T-helper 2 cell treated with Interferon-gamma antibody and Interleukin-4, amounts not matched to agents 5 μg/mL and 100 μg/mL, for 36 hours (primary cell): ENCODE results near the gene DPYSL3.

Source experiments
- DNase-seq: peaks from one replicate; pipeline ENCODE4 v3.0.0; 2021; ENCODE audit warnings: low spot score
- H3K27ac Mint-ChIP-seq: one replicate; pipeline ENCODE4 v1.8.0; 2021; ENCODE audit warnings: mild to moderate bottlenecking, mixed read lengths
- H3K27me3 Mint-ChIP-seq: one replicate; pipeline ENCODE4 v1.8.0; 2021; ENCODE audit warnings: low read depth, mixed read lengths
- H3K36me3 Mint-ChIP-seq: one replicate; pipeline ENCODE4 v1.8.0; 2021; ENCODE audit warnings: low read depth, mixed read lengths
- H3K4me1 Mint-ChIP-seq: one replicate; pipeline ENCODE4 v1.8.0; 2021; ENCODE audit warnings: low read depth, mixed read lengths
- H3K4me3 Mint-ChIP-seq: one replicate; pipeline ENCODE4 v1.8.0; 2022; ENCODE audit warnings: mild to moderate bottlenecking, moderate library complexity, mixed read lengths
- H3K9me3 Mint-ChIP-seq: one replicate; pipeline ENCODE4 v1.8.0; 2021; ENCODE audit warnings: mixed read lengths

DPYSL3 gene

GRCh38 chr5:147451193-147451592, 58.7 kb downstream of the DPYSL3 start:
- Mint-ChIP-seq H3K27me3 (peaks cover 55% of the 10 kb centered on the region), H3K27ac (no peak overlapping the region), H3K36me3 (no peaks in the 10 kb centered on the region), H3K4me1 (peaks cover 7% of the 10 kb centered on the region), H3K9me3 (no peaks in the 10 kb centered on the region), H3K4me3 (no peak overlapping the region)
- no peak for DNase-seq

GRCh38 chr5:147450606-147451005, 59.3 kb downstream of the DPYSL3 start:
- H3K36me3 Mint-ChIP-seq: no peaks in the 10 kb centered on the region
- peaks cover 7% of the 10 kb centered on the region for H3K4me1 Mint-ChIP-seq
- peaks cover 49% of the 10 kb centered on the region for H3K27me3 Mint-ChIP-seq
- H3K9me3 Mint-ChIP-seq: no peaks in the 10 kb centered on the region
- no peak overlapping the region for H3K27ac Mint-ChIP-seq
- DNase-seq: no peak
- H3K4me3 Mint-ChIP-seq: no peak overlapping the region

- Mint-ChIP-seq H3K27me3 (peaks cover 32% of the 10 kb centered on the region), H3K4me3 (no peak overlapping the region), H3K4me1 (peaks cover 6% of the 10 kb centered on the region), H3K36me3 (no peaks in the 10 kb centered on the region), H3K27ac (no peak overlapping the region), H3K9me3 (no peaks in the 10 kb centered on the region)
- no peak for DNase-seq
These were observed 61.1 kb downstream of the DPYSL3 start for GRCh38 chr5:147448766-147449165.

- Mint-ChIP-seq H3K27me3 (peaks cover 15% of the 10 kb centered on the region), H3K27ac (no peak overlapping the region), H3K9me3 (no peaks in the 10 kb centered on the region), H3K4me1 (no peaks in the 10 kb centered on the region), H3K36me3 (no peaks in the 10 kb centered on the region), H3K4me3 (no peak overlapping the region)
- DNase-seq: no peak
These were observed 63.3 kb downstream of the DPYSL3 start for GRCh38 chr5:147446523-147446922.

GRCh38 chr5:147445917-147446316, 64.0 kb downstream of the DPYSL3 start:
- H3K27ac Mint-ChIP-seq: no peak overlapping the region
- no peaks in the 10 kb centered on the region for H3K4me1 Mint-ChIP-seq
- H3K4me3 Mint-ChIP-seq: no peak overlapping the region
- H3K27me3 Mint-ChIP-seq: peaks cover 9% of the 10 kb centered on the region
- no peaks in the 10 kb centered on the region for H3K36me3 Mint-ChIP-seq
- no peaks in the 10 kb centered on the region for H3K9me3 Mint-ChIP-seq
- DNase-seq: no peak

GRCh38 chr5:147445090-147445489, 64.8 kb downstream of the DPYSL3 start:
- Mint-ChIP-seq H3K36me3 (no peaks in the 10 kb centered on the region), H3K9me3 (no peaks in the 10 kb centered on the region), H3K27me3 (peaks cover 5% of the 10 kb centered on the region), H3K4me3 (no peak overlapping the region), H3K4me1 (no peaks in the 10 kb centered on the region), H3K27ac (no peak overlapping the region)
- DNase-seq: no peak

- no peak for DNase-seq
- Mint-ChIP-seq H3K27me3 (no peaks in the 10 kb centered on the region), H3K27ac (no peak overlapping the region), H3K36me3 (no peaks in the 10 kb centered on the region), H3K9me3 (no peaks in the 10 kb centered on the region), H3K4me1 (no peaks in the 10 kb centered on the region), H3K4me3 (no peak overlapping the region)
These were observed 67.6 kb downstream of the DPYSL3 start for GRCh38 chr5:147442224-147442623.

- H3K27me3 Mint-ChIP-seq: no peaks in the 10 kb centered on the region
- H3K4me3 Mint-ChIP-seq: no peak overlapping the region
- DNase-seq: no peak
- no peaks in the 10 kb centered on the region for H3K4me1 Mint-ChIP-seq
- H3K36me3 Mint-ChIP-seq: no peaks in the 10 kb centered on the region
- H3K27ac Mint-ChIP-seq: no peak overlapping the region
- H3K9me3 Mint-ChIP-seq: no peaks in the 10 kb centered on the region
These were observed 68.6 kb downstream of the DPYSL3 start for GRCh38 chr5:147441191-147441695.

GRCh38 chr5:147439254-147439653, 70.6 kb downstream of the DPYSL3 start:
- DNase-seq: no peak
- Mint-ChIP-seq H3K4me3 (no peak overlapping the region), H3K4me1 (no peaks in the 10 kb centered on the region), H3K9me3 (no peaks in the 10 kb centered on the region), H3K27ac (no peak overlapping the region), H3K36me3 (no peaks in the 10 kb centered on the region), H3K27me3 (no peaks in the 10 kb centered on the region)

GRCh38 chr5:147437161-147437596, 72.7 kb downstream of the DPYSL3 start:
- H3K4me1 Mint-ChIP-seq: no peaks in the 10 kb centered on the region
- H3K36me3 Mint-ChIP-seq: no peaks in the 10 kb centered on the region
- H3K27me3 Mint-ChIP-seq: no peaks in the 10 kb centered on the region
- DNase-seq: no peak
- no peak overlapping the region for H3K27ac Mint-ChIP-seq
- H3K4me3 Mint-ChIP-seq: no peak overlapping the region
- no peaks in the 10 kb centered on the region for H3K9me3 Mint-ChIP-seq

GRCh38 chr5:147436596-147436995, 73.3 kb downstream of the DPYSL3 start:
- DNase-seq: no peak
- no peaks in the 10 kb centered on the region for H3K9me3 Mint-ChIP-seq
- no peak overlapping the region for H3K27ac Mint-ChIP-seq
- H3K4me3 Mint-ChIP-seq: no peak overlapping the region
- H3K27me3 Mint-ChIP-seq: no peaks in the 10 kb centered on the region
- no peaks in the 10 kb centered on the region for H3K4me1 Mint-ChIP-seq
- no peaks in the 10 kb centered on the region for H3K36me3 Mint-ChIP-seq

- Mint-ChIP-seq H3K27ac (no peak overlapping the region), H3K27me3 (no peaks in the 10 kb centered on the region), H3K4me3 (no peak overlapping the region), H3K4me1 (no peaks in the 10 kb centered on the region), H3K36me3 (no peaks in the 10 kb centered on the region), H3K9me3 (no peaks in the 10 kb centered on the region)
- no peak for DNase-seq
These were observed 75.8 kb downstream of the DPYSL3 start for GRCh38 chr5:147434049-147434448.

- DNase-seq: no peak
- Mint-ChIP-seq H3K4me3 (no peak overlapping the region), H3K27ac (no peak overlapping the region), H3K36me3 (no peaks in the 10 kb centered on the region), H3K4me1 (no peaks in the 10 kb centered on the region), H3K9me3 (no peaks in the 10 kb centered on the region), H3K27me3 (no peaks in the 10 kb centered on the region)
These were observed 77.5 kb downstream of the DPYSL3 start for GRCh38 chr5:147432323-147432722.

GRCh38 chr5:147431586-147431985, 78.3 kb downstream of the DPYSL3 start:
- no peaks in the 10 kb centered on the region for H3K27me3 Mint-ChIP-seq
- no peaks in the 10 kb centered on the region for H3K36me3 Mint-ChIP-seq
- H3K27ac Mint-ChIP-seq: no peak overlapping the region
- H3K9me3 Mint-ChIP-seq: no peaks in the 10 kb centered on the region
- no peak overlapping the region for H3K4me3 Mint-ChIP-seq
- DNase-seq: no peak
- no peaks in the 10 kb centered on the region for H3K4me1 Mint-ChIP-seq

GRCh38 chr5:147430628-147431027, 79.2 kb downstream of the DPYSL3 start:
- Mint-ChIP-seq H3K9me3 (no peaks in the 10 kb centered on the region), H3K4me3 (no peak overlapping the region), H3K4me1 (no peaks in the 10 kb centered on the region), H3K27ac (no peak overlapping the region), H3K27me3 (no peaks in the 10 kb centered on the region), H3K36me3 (no peaks in the 10 kb centered on the region)
- no peak for DNase-seq
